Adrenal gland (tissue), 12 donors: ENCODE data around the gene LUC7L. TPM values are rescaled to one million over a fixed set of nuclear protein-coding genes. Genes with fewer than 3 reads are reported as not detected.

Experiments used
- DNase-seq, 7 donors: peaks; one replicate each; pipeline ENCODE4 v3.0.0-alpha.2; 2019 to 2020
- H3K27ac ChIP-seq, 5 donors: fragments of 200-600 bp; sonication (generic) in 4 of 5; 1 replicate in 3 of 5; 2 replicates in 2 of 5; pipeline versions ENCODE4 v1.5.1 to v1.8.0; 2016 to 2020; ENCODE audit warnings: mild to moderate bottlenecking in 1 of 5
- H3K27me3 ChIP-seq: fragments of 200-600 bp; 2 replicates; pipeline ENCODE4 v1.8.0; 2021
- H3K36me3 ChIP-seq, 2 donors: fragments of 200-600 bp; replicated peaks in 1 of 2; 1 replicate in 1 of 2; 2 replicates in 1 of 2; pipeline versions ENCODE4 v1.5.1 to v1.8.0; 2018 to 2022
- H3K4me1 ChIP-seq, 2 donors: fragments of 200-600 bp; replicated peaks in 1 of 2; 1 replicate in 1 of 2; 2 replicates in 1 of 2; pipeline versions ENCODE4 v1.5.1 to v1.8.0; 2018 to 2021
- H3K4me3 ChIP-seq, 4 donors: fragments of 200-600 bp; sonication (generic) in 3 of 4; one replicate each; pipeline ENCODE4 v1.5.1; 2016 to 2018
- H3K9me3 ChIP-seq, 3 donors: fragments of 200-600 bp; sonication (generic) in 1 of 3; replicated peaks in 1 of 3; 1 replicate in 2 of 3; 2 replicates in 1 of 3; pipeline versions ENCODE4 v1.5.1 to v1.8.0; 2016 to 2021
- POLR2A ChIP-seq, 2 donors: fragments of 450-650 bp; IDR thresholded peaks; one replicate each; pipeline ENCODE4 v1.6.1; 2017; ENCODE audit warnings: antibody characterized with exemption in 2 of 2, mild to moderate bottlenecking in 2 of 2, moderate library complexity in 1 of 2
- WGBS, 4 donors: extraction: QIAGEN DNeasy Blood & Tissue Kit in 2 of 4; methylation state at CpG; one replicate each; pipeline versions ENCODE4 v1.1.5 to v1.1.7; 2013 to 2017; 5-methylcytosine and 5-hydroxymethylcytosine counted together
- intact Hi-C, 2 donors: fragments of 100-400 bp; cut with DNase I; formaldehyde crosslinking; loops; one replicate each; pipeline versions ENCODE4 v1.14.1 to v1.15.0; 2022 to 2023
- polyA plus RNA-seq, 3 donors: library from polyadenylated mRNA; stranded (reverse); fragments of 200-250 nt in 2 of 3; fragments of 350-450 nt in 1 of 3; fragmentation: Illumina TruSeq in 1 of 3; extraction: RNeasy Lipid Tissue Mini Kit (QIAGEN cat#74804) in 1 of 3; gene quantifications; one replicate each; pipeline ENCODE4 v1.2.3, GENCODE V29; 2013 to 2014
- small RNA-seq, 2 donors: library from RNA; depleted of rRNA; stranded (forward); fragments of <200 nt; gene quantifications; one replicate each; pipeline ENCODE3, GENCODE V24; 2016
- total RNA-seq, 9 donors: library from RNA; depleted of rRNA in 4 of 9; stranded (reverse); fragments of >200 nt in 4 of 9; fragments of 120-200 nt in 1 of 9; fragmentation: NEBNext Ultra II Directional in 1 of 9; extraction: Animal tissue kit (Norgen Biotek cat#: 25700) in 1 of 9; gene quantifications; one replicate each; pipeline versions ENCODE4 v1.1.0 to v1.2.4, GENCODE V29; 2013 to 2023
- TF ChIP-seq, protein P1 (sequence below), 6 experiments: fragments of 450-650 bp in 4 of 6; fragments of 200-600 bp in 2 of 6; sonication (generic) in 1 of 6; IDR thresholded peaks; 1 replicate in 5 of 6; 2 replicates in 1 of 6; pipeline versions ENCODE4 v1.5.1 to v1.8.0; 2016 to 2021; ENCODE audit warnings: antibody characterized with exemption in 6 of 6, mild to moderate bottlenecking in 2 of 6, moderate library complexity in 1 of 6
- donor health status: healthy with polysubstance abuse.
- donor health status: Bipolar disorder and iron deficiency.
- donor health status: DM: yes; HTN: yes; CAD: no.
- donor health status: DM: no; HTN: no; CAD: no.
- donor health status: DM: no; HTN: no; CAD: no.
- donor health status: DM: yes; HTN: yes; CAD: no.

The LUC7L gene
- total and polyA plus RNA-seq, 12 donors: 19.7 to 700 (median 79.1) TPM

DNA sequence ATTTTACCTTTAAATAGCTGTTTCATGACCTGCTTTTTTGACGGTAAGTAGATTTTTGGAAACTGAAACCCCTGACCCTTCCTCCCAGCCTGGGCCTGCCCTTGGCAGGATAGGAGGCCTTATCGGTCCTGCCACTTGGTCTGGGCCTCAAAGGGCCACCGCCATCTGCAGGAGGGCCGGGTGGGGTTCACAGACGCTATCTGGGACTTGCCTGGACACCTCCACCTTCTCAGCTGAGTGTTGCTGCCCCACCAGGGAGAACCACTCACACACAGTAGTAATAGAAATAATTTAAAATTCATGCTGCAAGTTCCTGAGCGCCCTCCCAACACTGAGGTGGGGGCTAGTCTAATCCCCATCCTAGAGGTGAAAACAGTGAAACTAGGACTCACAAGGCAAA, 86.2 kb downstream of the LUC7L start:
- TF ChIP-seq, protein P1, sequence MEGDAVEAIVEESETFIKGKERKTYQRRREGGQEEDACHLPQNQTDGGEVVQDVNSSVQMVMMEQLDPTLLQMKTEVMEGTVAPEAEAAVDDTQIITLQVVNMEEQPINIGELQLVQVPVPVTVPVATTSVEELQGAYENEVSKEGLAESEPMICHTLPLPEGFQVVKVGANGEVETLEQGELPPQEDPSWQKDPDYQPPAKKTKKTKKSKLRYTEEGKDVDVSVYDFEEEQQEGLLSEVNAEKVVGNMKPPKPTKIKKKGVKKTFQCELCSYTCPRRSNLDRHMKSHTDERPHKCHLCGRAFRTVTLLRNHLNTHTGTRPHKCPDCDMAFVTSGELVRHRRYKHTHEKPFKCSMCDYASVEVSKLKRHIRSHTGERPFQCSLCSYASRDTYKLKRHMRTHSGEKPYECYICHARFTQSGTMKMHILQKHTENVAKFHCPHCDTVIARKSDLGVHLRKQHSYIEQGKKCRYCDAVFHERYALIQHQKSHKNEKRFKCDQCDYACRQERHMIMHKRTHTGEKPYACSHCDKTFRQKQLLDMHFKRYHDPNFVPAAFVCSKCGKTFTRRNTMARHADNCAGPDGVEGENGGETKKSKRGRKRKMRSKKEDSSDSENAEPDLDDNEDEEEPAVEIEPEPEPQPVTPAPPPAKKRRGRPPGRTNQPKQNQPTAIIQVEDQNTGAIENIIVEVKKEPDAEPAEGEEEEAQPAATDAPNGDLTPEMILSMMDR (IDR thresholded peaks at IDR 0.05): no peak
- TF ChIP-seq POLR2A (IDR thresholded peaks at IDR 0.05): no peak

DNA sequence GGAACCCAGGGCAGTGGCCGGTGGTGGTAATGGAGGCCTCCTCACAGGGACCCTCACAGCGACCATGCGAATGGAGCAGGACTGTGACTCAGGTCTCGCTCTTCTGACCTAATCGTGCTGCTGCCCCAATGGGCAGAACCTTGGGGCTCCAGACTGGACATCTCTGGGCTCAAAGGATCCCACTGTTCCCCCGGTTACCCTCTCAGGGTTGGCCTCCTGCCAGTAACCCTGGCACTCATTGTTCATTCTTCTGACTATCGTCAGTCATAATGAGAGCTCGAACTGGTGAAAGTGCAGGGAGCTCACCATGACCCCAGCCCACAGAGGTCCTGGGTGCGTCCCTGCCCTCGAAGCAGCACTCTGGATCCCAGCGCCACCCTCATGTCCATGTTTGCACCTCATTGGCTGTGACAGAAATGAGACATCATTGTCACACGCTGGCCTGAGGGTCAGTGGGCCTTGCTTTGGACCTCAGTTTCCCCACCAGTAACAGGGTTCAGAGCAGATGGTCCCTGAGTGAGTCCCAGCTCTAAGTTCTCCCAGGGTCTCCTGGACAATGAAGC, 86.8 kb downstream of the LUC7L start:
- no peak for TF ChIP-seq POLR2A (IDR thresholded peaks at IDR 0.05)
- TF ChIP-seq, protein P1 (IDR thresholded peaks at IDR 0.05): no peak
- no peak for DNase-seq
- Histone ChIP-seq H3K9me3 (no peaks in the 10 kb centered on the region), H3K36me3 (no peaks in the 10 kb centered on the region), H3K4me3 (no peak overlapping the region), H3K27me3 (no peaks in the 10 kb centered on the region), H3K27ac (no peak overlapping the region), H3K4me1 (peaks cover 3% of the 10 kb centered on the region in 2 donors)
- 70 to 84% (median 78%) methylated on average over 7 to 12 of the region's 12 CpGs for WGBS, 4 donors
- intact Hi-C loops: no loop called here

More for the DNA sequence above, 86.2 kb downstream of the LUC7L start:
- intact Hi-C loops: no loop called here
- Histone ChIP-seq H3K27ac (no peak overlapping the region), H3K4me3 (no peak overlapping the region), H3K36me3 (no peaks in the 10 kb centered on the region), H3K27me3 (no peaks in the 10 kb centered on the region), H3K4me1 (no peaks in the 10 kb centered on the region), H3K9me3 (no peaks in the 10 kb centered on the region)
- no peak for DNase-seq
- 70 to 91% (median 80%) methylated on average over 6 of the region's 6 CpGs for WGBS, 4 donors

DNA sequence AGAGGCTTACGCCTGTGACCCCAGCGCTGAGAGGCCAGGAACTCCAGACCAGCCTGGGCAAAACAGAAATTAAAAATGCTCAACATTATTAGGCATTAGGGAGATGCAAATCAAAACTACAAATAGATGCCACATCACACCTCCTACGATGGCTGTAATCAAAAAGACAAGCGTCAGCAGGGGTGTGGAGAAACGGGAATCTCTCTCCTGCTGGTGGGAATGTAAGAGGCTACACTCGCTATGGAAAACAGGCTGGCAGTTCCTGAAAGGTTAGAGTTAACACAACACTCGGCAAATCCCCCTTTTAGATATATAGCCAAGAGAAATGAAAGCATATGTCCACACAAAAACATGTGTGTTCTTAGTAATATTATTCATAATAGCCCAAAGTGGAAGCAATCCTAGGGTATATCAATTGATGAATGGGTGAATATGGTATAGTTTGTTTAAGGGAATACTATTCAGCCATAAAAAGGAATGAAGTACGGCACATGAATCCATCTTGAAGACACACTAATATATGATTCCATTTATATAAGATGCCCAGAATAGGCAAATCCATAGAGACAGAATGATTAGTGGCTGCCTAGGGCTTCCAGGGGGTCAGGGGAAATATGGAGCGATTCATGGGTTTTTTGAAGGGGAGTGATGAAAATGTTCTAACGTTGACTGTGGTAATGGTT, 88.9 kb downstream of the LUC7L start:
- 63 to 70% (median 68%) methylated on average over 10 of the region's 10 CpGs for WGBS, 4 donors

More for the DNA sequence above, 88.9 kb downstream of the LUC7L start:
- H3K4me1 ChIP-seq: peaks cover 5 to 16% of the 10 kb centered on the region in 2 donors
- no peak overlapping the region for H3K4me3 ChIP-seq
- no peak for DNase-seq
- H3K27me3 ChIP-seq: no peaks in the 10 kb centered on the region
- H3K27ac ChIP-seq: no peak overlapping the region
- no peaks in the 10 kb centered on the region for H3K9me3 ChIP-seq
- TF ChIP-seq POLR2A (IDR thresholded peaks at IDR 0.05): no peak
- TF ChIP-seq, protein P1 (IDR thresholded peaks at IDR 0.05): no peak
- H3K36me3 ChIP-seq: no peaks in the 10 kb centered on the region
- intact Hi-C loops: no loop called here

Small RNA genes lying within 50 kb of the gene (small RNA-seq; reads per million reads assigned to genes)
- 0 reads per million in 2 donors for gene RF00019

Other genes with a start within 250 kb of the LUC7L start
- 10 to 100 TPM in 4 of 9 donors, 1 to 10 TPM in 5; 3.6 to 21.4 (median 8.9) TPM for gene POLR3K, start 175.8 kb downstream of the LUC7L start, total RNA-seq
- 10 to 100 TPM in 1 of 3 donors, 1 to 10 TPM in 2; 6.1 to 15.1 (median 8.4) TPM for gene POLR3K, start 175.8 kb downstream of the LUC7L start, polyA plus RNA-seq
- 10 to 100 TPM; 22.6 to 50.5 (median 29.6) TPM for gene SNRNP25, start 175.6 kb downstream of the LUC7L start, total RNA-seq
- 10 to 100 TPM; 35.3 to 51.1 (median 40.2) TPM for gene SNRNP25, start 175.6 kb downstream of the LUC7L start, polyA plus RNA-seq
- 10 to 100 TPM in 1 of 9 donors, 1 to 10 TPM in 8; 3.7 to 10.2 (median 6.9) TPM for gene RHBDF1, start 156.8 kb downstream of the LUC7L start, total RNA-seq
- 10 to 100 TPM in 2 of 3 donors, 1 to 10 TPM in 1; 2.3 to 55.7 (median 47.1) TPM for gene RHBDF1, start 156.8 kb downstream of the LUC7L start, polyA plus RNA-seq
- gene MPG, start 151.2 kb downstream of the LUC7L start, total RNA-seq: 100 to 1,000 TPM in 4 of 9 donors, 10 to 100 TPM in 5; 60.9 to 207 (median 80.2) TPM
- 100 to 1,000 TPM in 2 of 3 donors, 1 to 10 TPM in 1; 5.0 to 148 (median 129) TPM for gene MPG, start 151.2 kb downstream of the LUC7L start, polyA plus RNA-seq
- 10 to 100 TPM in 8 of 9 donors, 1 to 10 TPM in 1; 4.6 to 46.2 (median 31.0) TPM for gene NPRL3, start 90.8 kb downstream of the LUC7L start, total RNA-seq
- gene NPRL3, start 90.8 kb downstream of the LUC7L start, polyA plus RNA-seq: 10 to 100 TPM; 22.3 to 45.8 (median 29.1) TPM
- 1 to 10 TPM in 2 of 9 donors, under 1 TPM in 1, not detected in 6; 0.61 to 1.3 (median 1.3) TPM for gene HBZ, start 76.8 kb downstream of the LUC7L start, total RNA-seq
- not detected for gene HBZ, start 76.8 kb downstream of the LUC7L start, polyA plus RNA-seq
- gene HBM, start 63.5 kb downstream of the LUC7L start, total RNA-seq: 10 to 100 TPM in 1 of 9 donors, under 1 TPM in 2, not detected in 6; 0.53 to 30.2 (median 0.61) TPM
- gene HBM, start 63.5 kb downstream of the LUC7L start, polyA plus RNA-seq: not detected
- gene HBA2, start 56.6 kb downstream of the LUC7L start, total RNA-seq: 1,000 to 10,000 TPM in 1 of 9 donors, 100 to 1,000 TPM in 1, 10 to 100 TPM in 3, 1 to 10 TPM in 3, not detected in 1; 1.9 to 1,723 (median 23.6) TPM
- 100 to 1,000 TPM in 1 of 3 donors, 10 to 100 TPM in 1, not detected in 1; 51.7 to 113 TPM for gene HBA2, start 56.6 kb downstream of the LUC7L start, polyA plus RNA-seq
- 100 to 1,000 TPM in 2 of 9 donors, 10 to 100 TPM in 4, not detected in 3; 12.7 to 742 (median 34.7) TPM for gene HBA1, start 52.8 kb downstream of the LUC7L start, total RNA-seq
- gene HBA1, start 52.8 kb downstream of the LUC7L start, polyA plus RNA-seq: 10 to 100 TPM in 2 of 3 donors, not detected in 1; 18.2 to 30.1 TPM
- 1 to 10 TPM in 2 of 9 donors, not detected in 7; 1.9 to 6.0 TPM for gene HBQ1, start 49.0 kb downstream of the LUC7L start, total RNA-seq
- gene HBQ1, start 49.0 kb downstream of the LUC7L start, polyA plus RNA-seq: under 1 TPM in 1 of 3 donors, not detected in 2; 0.44 TPM
- gene FAM234A, start 5.4 kb upstream of the LUC7L start, total RNA-seq: 100 to 1,000 TPM in 4 of 9 donors, 10 to 100 TPM in 5; 67.5 to 207 (median 99.4) TPM
- gene FAM234A, start 5.4 kb upstream of the LUC7L start, polyA plus RNA-seq: 10 to 100 TPM; 60.2 to 91.5 (median 68.2) TPM
- gene RGS11, start 46.5 kb upstream of the LUC7L start, total RNA-seq: 10 to 100 TPM in 1 of 9 donors, 1 to 10 TPM in 7, under 1 TPM in 1; 0.83 to 51.1 (median 5.7) TPM
- 10 to 100 TPM in 2 of 3 donors, 1 to 10 TPM in 1; 1.4 to 98.6 (median 34.9) TPM for gene RGS11, start 46.5 kb upstream of the LUC7L start, polyA plus RNA-seq
- 1 to 10 TPM in 2 of 9 donors, under 1 TPM in 4, not detected in 3; 0.23 to 2.1 (median 0.64) TPM for gene ARHGDIG, start 51.1 kb upstream of the LUC7L start, total RNA-seq
- 1 to 10 TPM in 2 of 3 donors, under 1 TPM in 1; 0.40 to 3.5 (median 1.3) TPM for gene ARHGDIG, start 51.1 kb upstream of the LUC7L start, polyA plus RNA-seq
- 1 to 10 TPM in 1 of 9 donors, under 1 TPM in 5, not detected in 3; 0.28 to 1.4 (median 0.58) TPM for gene PDIA2, start 53.7 kb upstream of the LUC7L start, total RNA-seq
- 1 to 10 TPM in 2 of 3 donors, not detected in 1; 2.6 to 9.7 TPM for gene PDIA2, start 53.7 kb upstream of the LUC7L start, polyA plus RNA-seq
- 10 to 100 TPM; 10.1 to 22.4 (median 19.7) TPM for gene AXIN1, start 123.3 kb upstream of the LUC7L start, total RNA-seq
- gene AXIN1, start 123.3 kb upstream of the LUC7L start, polyA plus RNA-seq: 10 to 100 TPM in 2 of 3 donors, 1 to 10 TPM in 1; 5.6 to 16.3 (median 13.8) TPM
- gene MRPL28, start 141.1 kb upstream of the LUC7L start, total RNA-seq: 100 to 1,000 TPM in 3 of 9 donors, 10 to 100 TPM in 6; 65.2 to 132 (median 77.1) TPM
- 100 to 1,000 TPM in 2 of 3 donors, 10 to 100 TPM in 1; 42.9 to 155 (median 123) TPM for gene MRPL28, start 141.1 kb upstream of the LUC7L start, polyA plus RNA-seq
- gene PGAP6, start 152.5 kb upstream of the LUC7L start, total RNA-seq: 10 to 100 TPM; 31.7 to 66.7 (median 45.0) TPM
- gene PGAP6, start 152.5 kb upstream of the LUC7L start, polyA plus RNA-seq: 10 to 100 TPM; 18.2 to 55.5 (median 39.0) TPM
- gene NME4, start 167.8 kb upstream of the LUC7L start, total RNA-seq: 100 to 1,000 TPM; 127 to 214 (median 166) TPM
- 100 to 1,000 TPM in 2 of 3 donors, 10 to 100 TPM in 1; 67.8 to 492 (median 347) TPM for gene NME4, start 167.8 kb upstream of the LUC7L start, polyA plus RNA-seq
- 10 to 100 TPM; 15.8 to 65.5 (median 36.1) TPM for gene DECR2, start 172.4 kb upstream of the LUC7L start, total RNA-seq
- 100 to 1,000 TPM in 2 of 3 donors, 1 to 10 TPM in 1; 5.9 to 143 (median 105) TPM for gene DECR2, start 172.4 kb upstream of the LUC7L start, polyA plus RNA-seq
- gene RAB11FIP3, start 196.2 kb upstream of the LUC7L start, total RNA-seq: 10 to 100 TPM; 15.6 to 53.0 (median 40.1) TPM
- 10 to 100 TPM; 12.7 to 63.4 (median 44.2) TPM for gene RAB11FIP3, start 196.2 kb upstream of the LUC7L start, polyA plus RNA-seq